Activated CD8-positive, alpha-beta memory T cell treated with anti-CD3 and anti-CD28 coated beads, Interleukin-2, amount 10 ng/mL, durations not matched to agents 7 days and 5 days (primary cell): ENCODE results near the gene TIMM21. TPM values are rescaled to one million over a fixed set of nuclear protein-coding genes. Genes with fewer than 3 reads are reported as not detected.
A peak's percentile ranks its signal among the peaks of the same experiment; 100 is the strongest.

Experiments
- ATAC-seq: fragments of 150-1000 bp; cut with Tn5 transposase; one replicate; pipeline ENCODE4 v1.10.0; 2021; ENCODE audit warnings: moderate library complexity
- CTCF ChIA-PET: fragments of 350-600 bp; sonication (Branson Sonifier 250); formaldehyde crosslinking; loops from one replicate; lab custom pipeline; 2021; ENCODE audit warnings: antibody characterized with exemption; lab: Charles Lee
- DNase-seq: peaks from one replicate; pipeline ENCODE4 v3.0.0-alpha.2; 2020
- H3K27ac Mint-ChIP-seq: one replicate; pipeline ENCODE4 v1.8.0; 2021; ENCODE audit warnings: mild to moderate bottlenecking, mixed read lengths
- H3K27me3 Mint-ChIP-seq: one replicate; pipeline ENCODE4 v1.8.0; 2021; ENCODE audit warnings: mixed read lengths
- H3K36me3 Mint-ChIP-seq: one replicate; pipeline ENCODE4 v1.8.0; 2021; ENCODE audit warnings: mild to moderate bottlenecking, mixed read lengths
- H3K4me1 Mint-ChIP-seq: one replicate; pipeline ENCODE4 v1.8.0; 2021; ENCODE audit warnings: mixed read lengths
- H3K4me3 Mint-ChIP-seq: one replicate; pipeline ENCODE4 v1.8.0; 2021; ENCODE audit warnings: mild to moderate bottlenecking, moderate library complexity, mixed read lengths
- H3K9me3 Mint-ChIP-seq: one replicate; pipeline ENCODE4 v1.8.0; 2022; ENCODE audit warnings: low read depth, mixed read lengths
- total RNA-seq, 2 experiments: library from RNA; stranded (reverse); gene quantifications; one replicate each; pipeline ENCODE4 v1.2.3, GENCODE V29; 2021

The TIMM21 gene
- total RNA-seq, 2 experiments from 2014 or later, result 30.4 to 37.4 TPM

DNA sequence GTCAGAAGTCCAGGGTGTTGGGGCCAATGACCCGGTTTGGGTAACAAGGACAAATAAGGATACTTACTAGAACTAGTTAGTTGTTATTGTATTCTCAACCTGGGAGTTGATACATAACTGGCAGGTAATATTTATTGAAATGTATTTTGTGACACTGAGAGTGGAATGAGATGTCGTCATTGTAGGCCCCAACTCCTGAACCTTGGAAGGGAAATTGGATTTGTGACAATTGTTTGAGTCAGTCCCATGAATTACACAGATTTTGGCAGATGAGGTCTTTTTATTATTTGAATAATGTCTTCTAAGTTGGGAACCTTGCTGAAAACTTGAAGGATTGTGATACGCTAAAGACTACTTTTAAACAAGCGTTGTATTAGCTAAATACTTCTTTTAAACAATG, 5.1 kb downstream of the TIMM21 start:
- Mint-ChIP-seq H3K9me3 (no peaks in the 10 kb centered on the region), H3K36me3 (peaks cover 32% of the 10 kb centered on the region), H3K4me1 (peaks cover 50% of the 10 kb centered on the region), H3K4me3 (no peak overlapping the region), H3K27ac (no peak overlapping the region), H3K27me3 (no peaks in the 10 kb centered on the region)
- CTCF ChIA-PET, result interaction anchor here (1.0 kb wide), 1 partner anchor 71 kb away, joined by 3 read pairs; no protein-coding TSS in a partner anchor
- DNase-seq, result no peak
- no peak for ATAC-seq

DNA sequence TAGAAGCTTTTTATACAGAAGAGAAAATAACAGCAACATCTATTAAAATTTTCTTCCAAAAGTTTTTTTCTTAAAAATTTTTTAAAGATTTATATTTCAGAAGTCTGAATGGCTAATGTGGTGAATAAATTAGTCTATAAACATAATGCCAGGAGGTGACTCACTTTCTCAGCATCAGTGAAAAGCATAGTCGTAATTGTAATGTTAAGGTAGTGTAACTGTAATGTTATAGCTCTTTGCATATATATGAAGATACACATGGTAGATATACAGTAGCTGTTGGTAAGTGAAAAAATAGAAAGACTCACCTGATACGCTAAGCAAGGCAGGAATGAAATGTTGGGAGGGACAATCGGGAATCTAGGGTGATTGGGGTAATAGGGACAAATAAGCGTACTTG, 5.5 kb downstream of the TIMM21 start:
- Mint-ChIP-seq H3K4me1 (peaks cover 50% of the 10 kb centered on the region), H3K9me3 (no peaks in the 10 kb centered on the region), H3K27ac (no peak overlapping the region), H3K36me3 (peaks cover 33% of the 10 kb centered on the region), H3K4me3 (no peak overlapping the region), H3K27me3 (no peaks in the 10 kb centered on the region)
- ATAC-seq (no peak), DNase-seq (no peak)
- CTCF ChIA-PET, result no interaction called here

DNA sequence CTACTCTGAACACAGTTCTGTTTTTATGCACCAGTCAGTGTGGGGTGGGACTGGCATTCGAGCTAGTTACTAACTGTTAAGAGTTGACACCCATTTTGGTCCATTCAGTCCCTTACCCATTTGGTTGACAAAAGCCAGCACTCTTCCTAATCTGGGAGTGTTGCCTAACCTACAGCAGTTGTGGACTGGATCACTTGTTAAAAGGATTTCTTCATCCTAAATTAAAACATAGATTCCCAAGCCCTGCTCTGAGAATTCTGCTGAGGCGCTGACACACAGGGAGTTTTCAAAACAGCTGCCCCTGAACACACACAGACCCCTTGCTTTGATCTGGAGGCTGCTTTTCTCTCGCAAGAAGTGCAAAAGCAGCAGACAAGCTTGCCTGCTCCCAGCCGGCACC, 6.4 kb downstream of the TIMM21 start:
- no peaks in the 10 kb centered on the region for H3K27me3 Mint-ChIP-seq
- DNase-seq (no peak), ATAC-seq (no peak)
- H3K36me3 Mint-ChIP-seq, result peaks cover 37% of the 10 kb centered on the region
- H3K4me1 Mint-ChIP-seq, result peaks cover 42% of the 10 kb centered on the region
- CTCF ChIA-PET, result no interaction called here
- no peak overlapping the region for H3K4me3 Mint-ChIP-seq
- no peaks in the 10 kb centered on the region for H3K9me3 Mint-ChIP-seq
- H3K27ac Mint-ChIP-seq, result no peak overlapping the region

DNA sequence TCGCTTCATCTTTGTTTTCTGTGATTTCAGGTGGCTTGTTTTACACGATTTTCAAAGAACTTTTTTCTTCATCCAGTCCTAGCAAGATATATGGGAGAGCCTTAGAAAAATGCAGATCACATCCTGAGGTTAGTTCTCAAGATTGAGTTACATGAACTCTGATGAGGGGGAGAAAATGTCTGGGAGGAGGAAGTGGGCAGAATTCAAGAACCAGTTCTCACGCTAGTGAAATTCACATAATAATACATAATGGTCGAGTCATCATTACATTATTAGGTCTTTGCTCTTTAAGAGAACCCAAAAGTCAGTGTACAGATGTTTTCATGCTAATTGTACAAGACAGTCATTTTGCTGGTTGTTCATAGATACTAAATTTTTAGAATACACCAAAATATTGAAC, 7.0 kb downstream of the TIMM21 start:
- Mint-ChIP-seq H3K27me3 (no peaks in the 10 kb centered on the region), H3K27ac (no peak overlapping the region), H3K9me3 (no peaks in the 10 kb centered on the region), H3K36me3 (peaks cover 38% of the 10 kb centered on the region), H3K4me1 (peaks cover 37% of the 10 kb centered on the region), H3K4me3 (no peak overlapping the region)
- ATAC-seq, result no peak
- DNase-seq, result no peak
- CTCF ChIA-PET, result no interaction called here

DNA sequence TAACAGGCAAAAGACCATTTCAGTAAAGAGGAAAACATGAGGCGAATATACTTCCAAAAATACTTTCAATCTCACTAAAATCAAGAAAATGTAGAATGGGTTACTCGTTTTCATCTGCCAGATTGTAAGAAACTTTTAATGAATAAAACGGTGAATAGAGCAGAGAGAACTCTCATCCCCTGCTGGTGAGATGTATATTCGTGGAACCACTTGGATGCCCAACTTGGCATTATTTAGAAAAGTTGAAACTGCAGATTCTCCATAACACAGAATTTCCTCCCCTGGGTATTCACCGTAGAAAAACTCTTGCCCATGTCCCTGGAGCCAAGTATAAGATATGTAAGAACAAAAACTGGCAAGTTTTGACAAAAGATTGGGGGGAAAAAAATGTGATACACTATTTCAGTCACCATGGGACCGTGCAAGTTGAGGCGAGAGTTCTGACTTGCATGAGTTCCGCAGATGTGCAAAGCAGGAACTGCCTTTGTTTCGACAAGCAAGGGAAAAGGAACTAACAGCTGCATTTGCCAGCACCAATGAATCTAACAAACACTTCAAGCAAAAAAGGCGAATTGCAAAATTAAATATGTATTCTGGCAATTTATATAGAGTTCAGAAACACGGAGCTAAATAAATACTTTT, 14.8 kb downstream of the TIMM21 start:
- DNase-seq, result no peak
- Mint-ChIP-seq H3K9me3 (no peaks in the 10 kb centered on the region), H3K4me1 (no peaks in the 10 kb centered on the region), H3K27ac (no peak overlapping the region), H3K27me3 (no peaks in the 10 kb centered on the region), H3K4me3 (no peak overlapping the region), H3K36me3 (peaks cover 27% of the 10 kb centered on the region)
- ATAC-seq, result no peak
- CTCF ChIA-PET, result no interaction called here

DNA sequence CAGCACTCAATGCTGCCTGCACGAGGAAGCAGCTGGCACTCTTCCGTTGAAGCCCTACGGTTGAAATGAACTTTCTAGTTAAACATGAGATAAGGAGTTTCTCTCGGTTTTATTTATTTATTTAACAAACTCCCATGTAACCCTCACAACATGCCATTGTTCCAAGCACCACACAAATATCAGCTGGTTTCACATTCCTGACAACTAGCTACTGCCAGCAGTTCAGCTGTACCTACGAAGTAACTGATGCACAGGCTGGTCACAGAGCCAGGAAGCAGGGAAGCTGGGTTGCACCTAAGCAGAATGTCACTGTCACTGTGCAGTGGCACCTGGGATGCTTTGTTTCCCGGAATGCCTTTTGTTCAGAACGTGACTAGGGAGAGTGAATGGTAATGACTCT, 18.1 kb downstream of the TIMM21 start:
- H3K4me3 Mint-ChIP-seq, result no peak overlapping the region
- ATAC-seq (no peak), DNase-seq (no peak)
- peaks cover 9% of the 10 kb centered on the region for H3K27me3 Mint-ChIP-seq
- H3K4me1 Mint-ChIP-seq, result no peaks in the 10 kb centered on the region
- no peak overlapping the region for H3K27ac Mint-ChIP-seq
- peaks cover 9% of the 10 kb centered on the region for H3K36me3 Mint-ChIP-seq
- H3K9me3 Mint-ChIP-seq, result no peaks in the 10 kb centered on the region
- CTCF ChIA-PET, result no interaction called here

DNA sequence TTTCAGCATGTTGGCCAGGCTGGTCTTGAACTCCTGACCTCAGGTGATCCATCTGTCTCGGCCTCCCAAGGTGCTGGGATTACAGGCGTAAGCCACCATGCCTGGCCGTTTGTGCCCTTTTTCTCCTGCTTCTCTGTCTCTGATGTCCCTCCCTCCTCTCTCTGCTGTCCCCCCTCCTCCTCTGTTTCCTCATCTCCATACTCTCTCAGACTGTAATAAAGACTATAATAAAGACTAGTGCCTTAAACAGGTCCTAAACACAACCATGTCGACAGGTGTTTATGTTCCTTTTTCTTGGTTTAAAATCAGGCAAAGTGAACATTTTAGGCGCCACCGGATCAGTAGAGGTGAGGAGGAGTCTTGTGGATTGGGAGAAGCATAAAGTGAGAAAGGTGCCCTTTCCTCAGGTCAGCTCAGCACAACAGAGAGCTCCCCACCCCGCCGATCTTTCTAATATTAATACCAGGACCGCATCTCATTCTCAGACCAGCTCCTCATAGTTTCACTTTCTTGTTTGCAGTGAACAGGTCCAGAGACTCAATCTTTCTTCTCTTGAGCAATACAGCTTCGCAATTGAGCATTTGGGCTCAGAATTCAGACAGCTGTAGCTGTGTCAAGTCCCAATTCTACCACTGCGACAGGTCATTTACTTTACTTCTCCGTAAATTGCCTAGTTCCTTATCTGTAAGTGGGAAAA, 23.7 kb downstream of the TIMM21 start:
- ATAC-seq (peak; percentile 64), DNase-seq (no peak)
- no peaks in the 10 kb centered on the region for H3K9me3 Mint-ChIP-seq
- H3K27me3 Mint-ChIP-seq, result peaks cover 24% of the 10 kb centered on the region
- CTCF ChIA-PET, result interaction anchor here (1.5 kb wide), 1 partner anchor 19 kb away, joined by 5 read pairs; no protein-coding TSS in a partner anchor
- H3K4me1 Mint-ChIP-seq, result peaks cover 5% of the 10 kb centered on the region
- H3K27ac Mint-ChIP-seq, result no peak overlapping the region
- no peaks in the 10 kb centered on the region for H3K36me3 Mint-ChIP-seq
- peak overlapping the region; percentile 60 for H3K4me3 Mint-ChIP-seq

DNA sequence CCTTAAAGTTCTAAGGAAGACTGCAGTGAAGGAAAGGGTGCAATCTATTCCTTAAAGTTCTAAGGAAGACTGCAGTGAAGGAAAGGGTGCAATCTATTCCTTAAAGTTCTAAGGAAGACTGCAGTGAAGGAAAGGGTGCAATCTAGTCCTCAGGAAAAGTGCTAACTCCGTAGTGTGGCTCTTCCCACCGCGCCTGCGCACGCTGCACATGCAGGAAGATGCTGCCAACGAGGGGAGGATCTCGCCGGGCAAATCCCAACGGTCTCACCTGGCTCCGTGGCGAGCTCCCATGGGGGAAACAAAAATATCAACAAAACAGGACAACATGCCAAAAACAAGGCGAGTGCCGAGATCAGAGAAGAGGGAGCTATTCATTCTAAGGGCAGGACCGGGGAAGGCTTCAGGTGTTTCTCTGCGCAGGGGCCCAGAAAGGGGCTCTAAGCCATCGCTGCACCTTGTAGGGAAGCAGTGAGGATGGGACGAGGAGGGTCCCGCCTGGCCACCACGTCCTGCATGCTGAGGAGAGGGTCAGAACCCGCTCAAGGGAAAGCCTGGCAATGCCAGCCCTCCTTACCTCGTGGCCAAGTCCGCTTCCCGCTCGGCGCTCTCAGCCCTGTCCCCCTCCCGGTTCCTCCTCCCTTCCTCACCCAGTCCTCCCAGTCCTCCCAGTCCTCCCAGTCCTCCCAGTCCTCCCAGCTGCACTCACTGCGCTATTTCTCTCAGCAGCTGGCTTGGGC, 24.5 kb downstream of the TIMM21 start:
- no peak for DNase-seq
- H3K27me3 Mint-ChIP-seq, result peaks cover 26% of the 10 kb centered on the region
- H3K4me1 Mint-ChIP-seq, result peaks cover 5% of the 10 kb centered on the region
- no peaks in the 10 kb centered on the region for H3K36me3 Mint-ChIP-seq
- no peaks in the 10 kb centered on the region for H3K9me3 Mint-ChIP-seq
- no peak overlapping the region for H3K27ac Mint-ChIP-seq
- CTCF ChIA-PET, result interaction anchor here (1.5 kb wide), 1 partner anchor 18 kb away, joined by 5 read pairs; no protein-coding TSS in a partner anchor
- H3K4me3 Mint-ChIP-seq, result no peak overlapping the region
- no peak for ATAC-seq

DNA sequence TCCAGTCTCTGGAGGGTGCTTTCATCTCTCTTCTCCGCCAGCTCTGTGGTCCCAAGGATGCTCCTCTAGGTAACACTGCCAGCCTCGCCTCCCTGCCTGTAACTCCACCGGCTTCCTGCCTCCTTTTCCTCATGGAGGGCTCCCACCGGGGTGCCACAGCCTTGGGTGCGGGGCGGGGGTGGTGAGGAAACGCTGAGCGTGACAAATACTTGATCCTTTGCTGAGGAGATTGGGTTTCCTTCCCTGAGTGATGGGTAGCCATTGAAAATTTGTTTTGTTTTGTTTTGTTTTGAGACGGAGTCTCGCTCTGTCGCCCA, 25.1 kb downstream of the TIMM21 start:
- no peaks in the 10 kb centered on the region for H3K36me3 Mint-ChIP-seq
- H3K27me3 Mint-ChIP-seq, result peaks cover 29% of the 10 kb centered on the region
- H3K4me1 Mint-ChIP-seq, result peaks cover 5% of the 10 kb centered on the region
- CTCF ChIA-PET, result interaction anchor here (1.5 kb wide), 1 partner anchor 17 kb away, joined by 5 read pairs; no protein-coding TSS in a partner anchor
- no peaks in the 10 kb centered on the region for H3K9me3 Mint-ChIP-seq
- DNase-seq (no peak), ATAC-seq (no peak)
- H3K4me3 Mint-ChIP-seq, result no peak overlapping the region
- H3K27ac Mint-ChIP-seq, result no peak overlapping the region

DNA sequence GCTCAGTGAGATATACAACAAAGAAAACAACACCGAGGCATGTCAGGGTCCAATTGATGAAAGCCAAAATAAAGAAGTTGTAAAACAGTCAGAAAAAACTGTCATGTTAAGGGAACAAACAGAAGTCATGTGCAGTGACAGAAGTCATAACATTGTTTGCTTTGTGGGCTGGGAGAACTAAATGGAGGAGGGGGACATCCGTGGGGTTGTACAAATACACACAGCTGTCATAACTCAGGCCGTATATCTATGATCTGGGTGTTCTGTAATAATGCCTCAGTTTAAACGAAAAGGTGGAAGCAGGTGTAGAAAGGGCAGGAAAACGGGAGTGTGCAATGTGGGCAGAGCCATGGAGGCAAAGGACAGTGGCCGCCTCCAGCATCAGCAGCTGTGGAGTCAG, 27.3 kb downstream of the TIMM21 start:
- DNase-seq (no peak), ATAC-seq (no peak)
- H3K36me3 Mint-ChIP-seq, result no peaks in the 10 kb centered on the region
- H3K27me3 Mint-ChIP-seq, result peaks cover 22% of the 10 kb centered on the region
- no peak overlapping the region for H3K27ac Mint-ChIP-seq
- H3K9me3 Mint-ChIP-seq, result no peaks in the 10 kb centered on the region
- no peak overlapping the region for H3K4me3 Mint-ChIP-seq
- H3K4me1 Mint-ChIP-seq, result peaks cover 5% of the 10 kb centered on the region
- CTCF ChIA-PET, result interaction anchor here (1.0 kb wide), 1 partner anchor 19 kb away, joined by 3 read pairs; no protein-coding TSS in a partner anchor

DNA sequence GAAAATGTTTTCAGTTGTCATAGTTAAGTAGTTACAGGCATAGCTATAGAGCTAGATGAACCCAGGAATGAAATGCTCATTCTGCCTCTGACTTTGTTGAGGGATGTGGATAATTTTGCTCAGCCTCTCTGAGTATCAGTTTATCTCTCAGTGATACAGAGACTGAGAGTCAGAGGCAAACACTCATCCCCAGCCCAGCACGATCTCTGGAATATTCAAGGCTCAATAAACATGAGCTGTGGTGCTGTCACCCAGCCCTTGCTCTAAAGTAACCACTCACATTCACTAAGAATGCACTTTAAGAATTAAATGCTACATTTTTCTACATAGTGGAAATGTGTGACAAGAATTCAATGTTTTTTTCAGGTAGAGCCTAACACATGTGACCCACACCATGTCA, 30.6 kb downstream of the TIMM21 start:
- CTCF ChIA-PET, result no interaction called here
- DNase-seq (no peak), ATAC-seq (no peak)
- Mint-ChIP-seq H3K4me3 (no peak overlapping the region), H3K27ac (no peak overlapping the region), H3K36me3 (no peaks in the 10 kb centered on the region), H3K4me1 (no peaks in the 10 kb centered on the region), H3K27me3 (peaks cover 16% of the 10 kb centered on the region), H3K9me3 (no peaks in the 10 kb centered on the region)

DNA sequence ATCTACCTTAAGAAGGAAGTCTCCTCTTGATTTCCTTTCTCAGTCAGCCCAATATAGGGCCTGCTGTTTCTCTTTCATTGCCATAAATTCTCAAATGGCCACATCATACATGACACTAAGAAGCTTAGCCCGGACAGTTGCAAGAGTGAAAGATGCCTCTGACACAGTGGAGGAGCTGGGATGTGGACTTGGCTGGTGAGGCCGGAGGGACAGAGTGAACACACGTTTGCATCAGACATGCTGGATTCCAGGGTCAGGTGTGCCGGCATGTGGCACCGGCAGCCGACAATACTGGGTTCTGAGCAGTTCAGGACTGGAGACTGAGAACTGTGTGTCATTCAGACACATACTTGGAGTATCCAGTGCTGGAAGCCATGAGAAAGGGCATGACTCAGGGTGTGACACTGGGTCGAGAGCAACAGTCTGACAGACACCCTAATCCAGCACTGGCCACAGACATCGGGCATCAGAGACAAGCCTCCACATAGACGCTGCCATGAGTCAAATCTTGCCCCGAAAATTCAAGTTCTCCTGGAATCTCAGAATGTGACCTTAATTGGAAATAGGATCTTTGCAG, 31.4 kb downstream of the TIMM21 start:
- peaks cover 22% of the 10 kb centered on the region for H3K27me3 Mint-ChIP-seq
- no peaks in the 10 kb centered on the region for H3K9me3 Mint-ChIP-seq
- H3K36me3 Mint-ChIP-seq, result no peaks in the 10 kb centered on the region
- DNase-seq, result no peak
- no peak for ATAC-seq
- H3K27ac Mint-ChIP-seq, result no peak overlapping the region
- CTCF ChIA-PET, result no interaction called here
- H3K4me1 Mint-ChIP-seq, result no peaks in the 10 kb centered on the region
- no peak overlapping the region for H3K4me3 Mint-ChIP-seq

DNA sequence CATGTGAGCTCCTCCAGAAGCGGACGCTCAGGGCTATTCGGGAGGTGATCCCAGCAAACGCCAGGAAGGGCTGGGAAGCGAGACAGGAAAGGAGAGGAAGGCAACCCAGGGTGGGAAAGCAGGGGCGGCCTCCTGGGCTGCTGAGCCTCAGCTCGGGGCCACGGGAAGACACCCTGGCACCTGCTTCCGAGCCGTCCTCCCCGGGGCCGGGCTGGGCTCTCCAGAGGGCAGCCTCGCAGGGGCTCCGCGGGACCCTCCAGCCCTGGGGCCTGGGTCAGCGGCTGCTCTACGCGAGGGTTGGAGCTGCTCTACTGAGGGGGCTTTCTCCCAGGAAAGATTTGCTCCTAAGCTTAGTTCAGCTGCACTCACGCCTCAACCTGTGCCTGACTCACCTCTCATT, 34.0 kb downstream of the TIMM21 start:
- Mint-ChIP-seq H3K4me3 (no peak overlapping the region), H3K27me3 (peaks cover 25% of the 10 kb centered on the region), H3K9me3 (no peaks in the 10 kb centered on the region), H3K27ac (no peak overlapping the region), H3K36me3 (no peaks in the 10 kb centered on the region), H3K4me1 (no peaks in the 10 kb centered on the region)
- DNase-seq (no peak), ATAC-seq (no peak)
- CTCF ChIA-PET, result no interaction called here
